ENCODE results near the gene SRSF4. TPM values are rescaled to one million over a fixed set of nuclear protein-coding genes. Genes with fewer than 3 reads are reported as not detected.

SRSF4 gene
- total and polyA plus RNA-seq, 9 of the 15 experiments (the other 6 are each of a cell fraction or from before 2014, with no cell fraction given): 15.9 to 132 (median 82.0) TPM

DNA sequence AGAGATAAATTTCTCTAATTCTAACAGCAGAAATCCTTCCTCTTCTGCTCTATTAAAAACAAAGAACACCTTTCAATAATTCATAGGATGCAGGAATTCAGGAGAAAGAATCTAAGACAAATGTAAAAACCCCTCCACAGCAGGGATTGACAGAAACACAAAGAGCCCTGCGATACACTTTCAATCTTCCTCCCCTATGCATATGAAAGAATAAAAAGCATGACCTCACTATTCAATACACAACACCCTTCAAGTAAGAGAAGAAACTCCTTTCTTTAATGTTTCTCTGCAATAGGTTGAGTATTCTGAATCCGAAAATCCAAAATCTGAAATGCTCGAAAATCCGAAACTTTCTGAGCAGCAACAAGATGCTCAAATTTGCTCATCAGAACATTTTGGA, 17.1 kb downstream of the SRSF4 start:
- intact Hi-C loops (cut with micrococcal nuclease) (no loop called here), in situ Hi-C loops (cut with MboI) (no loop called here)
- no peak overlapping the region for H3K27ac ChIP-seq (ENCODE audit: extremely low read depth, low read depth, low read length)
- BruUV-seq (replicated peaks): no TSS peak
- no peak overlapping the region for H3K4me3 ChIP-seq
- ChIA-PET CTCF (ENCODE audit: low intra/inter-chr PET ratio) (no interaction called here), POLR2A (interaction anchor here (14.0 kb wide), 1 partner anchor 15 kb away, joined by 129 read pairs; the partner anchor contains the start of gene SRSF4)
- no peak overlapping the region for H2AFZ ChIP-seq (ENCODE audit: low read depth, low read length)
- H3K27me3 ChIP-seq (ENCODE audit: control insufficient read depth in 2 of 2, insufficient read depth in 2 of 2, low read length in 2 of 2): no peaks in the 10 kb centered on the region
- no peak overlapping the region for H3K4me2 ChIP-seq (ENCODE audit: insufficient read depth, low read length)
- ATAC-seq (no peak), DNase-seq (ENCODE audit: extremely low read depth in 1 of 4, low spot score in 3 of 4) (no peak), FAIRE-seq (no peak)
- H4K20me1 ChIP-seq (replicated peaks; ENCODE audit: control insufficient read depth, insufficient read depth, low read length): peaks cover 20% of the 10 kb centered on the region
- peaks cover 0 to 2% of the 10 kb centered on the region in 2 experiments; a peak in 3 of 5 replicates for H3K4me1 ChIP-seq (replicated peaks in 1 of 2; ENCODE audit: control insufficient read depth in 2 of 2, insufficient read depth in 2 of 2, low read length in 2 of 2)
- peaks cover 97% of the 10 kb centered on the region for H3K79me2 ChIP-seq (ENCODE audit: control insufficient read depth, insufficient read depth, low read length)
- peaks cover 98% of the 10 kb centered on the region for H3K36me3 ChIP-seq (ENCODE audit: control insufficient read depth, insufficient read depth, low read length)
- no peaks in the 10 kb centered on the region for H3K9me3 ChIP-seq (replicated peaks; ENCODE audit: control insufficient read depth, insufficient read depth, low read depth, low read length)
- 0 out of 2 replicates have a peak, but pooled peaks have one; percentile 31 for TF ChIP-seq POLR2H (tag; IDR thresholded peaks at IDR 0.05; ENCODE audit: low read depth)
- TF ChIP-seq, protein P1, sequence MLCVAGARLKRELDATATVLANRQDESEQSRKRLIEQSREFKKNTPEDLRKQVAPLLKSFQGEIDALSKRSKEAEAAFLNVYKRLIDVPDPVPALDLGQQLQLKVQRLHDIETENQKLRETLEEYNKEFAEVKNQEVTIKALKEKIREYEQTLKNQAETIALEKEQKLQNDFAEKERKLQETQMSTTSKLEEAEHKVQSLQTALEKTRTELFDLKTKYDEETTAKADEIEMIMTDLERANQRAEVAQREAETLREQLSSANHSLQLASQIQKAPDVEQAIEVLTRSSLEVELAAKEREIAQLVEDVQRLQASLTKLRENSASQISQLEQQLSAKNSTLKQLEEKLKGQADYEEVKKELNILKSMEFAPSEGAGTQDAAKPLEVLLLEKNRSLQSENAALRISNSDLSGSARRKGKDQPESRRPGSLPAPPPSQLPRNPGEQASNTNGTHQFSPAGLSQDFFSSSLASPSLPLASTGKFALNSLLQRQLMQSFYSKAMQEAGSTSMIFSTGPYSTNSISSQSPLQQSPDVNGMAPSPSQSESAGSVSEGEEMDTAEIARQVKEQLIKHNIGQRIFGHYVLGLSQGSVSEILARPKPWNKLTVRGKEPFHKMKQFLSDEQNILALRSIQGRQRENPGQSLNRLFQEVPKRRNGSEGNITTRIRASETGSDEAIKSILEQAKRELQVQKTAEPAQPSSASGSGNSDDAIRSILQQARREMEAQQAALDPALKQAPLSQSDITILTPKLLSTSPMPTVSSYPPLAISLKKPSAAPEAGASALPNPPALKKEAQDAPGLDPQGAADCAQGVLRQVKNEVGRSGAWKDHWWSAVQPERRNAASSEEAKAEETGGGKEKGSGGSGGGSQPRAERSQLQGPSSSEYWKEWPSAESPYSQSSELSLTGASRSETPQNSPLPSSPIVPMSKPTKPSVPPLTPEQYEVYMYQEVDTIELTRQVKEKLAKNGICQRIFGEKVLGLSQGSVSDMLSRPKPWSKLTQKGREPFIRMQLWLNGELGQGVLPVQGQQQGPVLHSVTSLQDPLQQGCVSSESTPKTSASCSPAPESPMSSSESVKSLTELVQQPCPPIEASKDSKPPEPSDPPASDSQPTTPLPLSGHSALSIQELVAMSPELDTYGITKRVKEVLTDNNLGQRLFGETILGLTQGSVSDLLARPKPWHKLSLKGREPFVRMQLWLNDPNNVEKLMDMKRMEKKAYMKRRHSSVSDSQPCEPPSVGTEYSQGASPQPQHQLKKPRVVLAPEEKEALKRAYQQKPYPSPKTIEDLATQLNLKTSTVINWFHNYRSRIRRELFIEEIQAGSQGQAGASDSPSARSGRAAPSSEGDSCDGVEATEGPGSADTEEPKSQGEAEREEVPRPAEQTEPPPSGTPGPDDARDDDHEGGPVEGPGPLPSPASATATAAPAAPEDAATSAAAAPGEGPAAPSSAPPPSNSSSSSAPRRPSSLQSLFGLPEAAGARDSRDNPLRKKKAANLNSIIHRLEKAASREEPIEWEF (CRISPR knock-in tag; IDR thresholded peaks at IDR 0.05): no peak
- H3K9ac ChIP-seq (ENCODE audit: insufficient read depth in 1 of 2, low read depth in 2 of 2, low read length in 2 of 2): no peak overlapping the region
- WGBS (ENCODE audit: insufficient coverage, low coverage, missing lambda C conversion rate): 95% methylated on average over 4 of the region's 4 CpGs
- no peaks in the 10 kb centered on the region for H3K9me1 ChIP-seq (ENCODE audit: control insufficient read depth, insufficient read depth, low read length)

All from K562 (cell line).